ENCODE data around the gene SHISA6.
A peak's percentile ranks its signal among the peaks of the same experiment; 100 is the strongest.

Gene SHISA6

GRCh38 chr17:11459861-11460331 is 218.9 kb downstream of the SHISA6 start:
- no peak for DNase-seq (ENCODE audit: low spot score)

GRCh38 chr17:11461993-11462548 is 221.1 kb downstream of the SHISA6 start:
- DNase-seq (ENCODE audit: low spot score): no peak

- no peak for DNase-seq (ENCODE audit: low spot score)
Measured at GRCh38 chr17:11467639-11468038, 226.6 kb downstream of the SHISA6 start.

GRCh38 chr17:11485336-11486100 is 244.5 kb downstream of the SHISA6 start:
- no peak for DNase-seq (ENCODE audit: low spot score)

- DNase-seq (ENCODE audit: low spot score): no peak
Measured at GRCh38 chr17:11486101-11486867, 245.3 kb downstream of the SHISA6 start.

- DNase-seq (ENCODE audit: low spot score): no peak
Measured at GRCh38 chr17:11486868-11487310, 245.9 kb downstream of the SHISA6 start.

- no peak for DNase-seq (ENCODE audit: low spot score)
Measured at GRCh38 chr17:11487469-11487868, 246.5 kb downstream of the SHISA6 start.

GRCh38 chr17:11488407-11488806 is 247.4 kb downstream of the SHISA6 start:
- no peak for DNase-seq (ENCODE audit: low spot score)

- peak; percentile 11 for DNase-seq (ENCODE audit: low spot score)
Measured at GRCh38 chr17:11490171-11490755, 249.2 kb downstream of the SHISA6 start.

GRCh38 chr17:11492511-11492910 is 251.5 kb downstream of the SHISA6 start:
- no peak for DNase-seq (ENCODE audit: low spot score)

- no peak for DNase-seq (ENCODE audit: low spot score)
Measured at GRCh38 chr17:11493936-11494335, 252.9 kb downstream of the SHISA6 start.

- DNase-seq (ENCODE audit: low spot score): no peak
Measured at GRCh38 chr17:11495613-11496012, 254.6 kb downstream of the SHISA6 start.

- no peak for DNase-seq (ENCODE audit: low spot score)
Measured at GRCh38 chr17:11499881-11500280, 258.9 kb downstream of the SHISA6 start.

- no peak for DNase-seq (ENCODE audit: low spot score)
Measured at GRCh38 chr17:11503308-11504035, 262.5 kb downstream of the SHISA6 start.

GRCh38 chr17:11506635-11507034 is 265.6 kb downstream of the SHISA6 start:
- DNase-seq (ENCODE audit: low spot score): no peak

GRCh38 chr17:11511696-11512095 is 270.7 kb downstream of the SHISA6 start:
- DNase-seq (ENCODE audit: low spot score): no peak

GRCh38 chr17:11514565-11514964 is 273.6 kb downstream of the SHISA6 start:
- no peak for DNase-seq (ENCODE audit: low spot score)

GRCh38 chr17:11514981-11515680 is 274.1 kb downstream of the SHISA6 start:
- no peak for DNase-seq (ENCODE audit: low spot score)

GRCh38 chr17:11515901-11516300 is 274.9 kb downstream of the SHISA6 start:
- DNase-seq (ENCODE audit: low spot score): no peak

GRCh38 chr17:11535231-11535630 is 294.2 kb downstream of the SHISA6 start:
- DNase-seq (ENCODE audit: low spot score): no peak

GRCh38 chr17:11538366-11538765 is 297.4 kb downstream of the SHISA6 start:
- DNase-seq (ENCODE audit: low spot score): no peak
